Adrenal gland (tissue), 5 donors: Measurements from ENCODE around the gene MTMR1.

Source experiments
- CTCF ChIP-seq, 6 experiments: fragments of 450-650 bp in 4 of 6; fragments of 200-600 bp in 2 of 6; sonication (generic) in 1 of 6; IDR thresholded peaks; 1 replicate in 5 of 6; 2 replicates in 1 of 6; pipeline versions ENCODE4 v1.5.1 to v1.8.0; 2016 to 2021; ENCODE audit warnings: antibody characterized with exemption in 6 of 6, mild to moderate bottlenecking in 2 of 6, moderate library complexity in 1 of 6
- POLR2A ChIP-seq, 2 donors: fragments of 450-650 bp; IDR thresholded peaks; one replicate each; pipeline ENCODE4 v1.6.1; 2017; ENCODE audit warnings: antibody characterized with exemption in 2 of 2, mild to moderate bottlenecking in 2 of 2, moderate library complexity in 1 of 2
- donor health status: DM: no; HTN: no; CAD: no.

GRCh38 chrX:150715184-150715583 is 22.0 kb downstream of the MTMR1 start:
- no peak for TF ChIP-seq POLR2A (IDR thresholded peaks at IDR 0.05)
- no peak for TF ChIP-seq CTCF (IDR thresholded peaks at IDR 0.05)
